Osteoblast (primary cell): ENCODE data around the gene DCUN1D5. TPM values are rescaled to one million over a fixed set of nuclear protein-coding genes. Genes with fewer than 3 reads are reported as not detected.
"Not testable (repeated sequence)": the region's sequence is repeated elsewhere in the genome, so short reads cannot be mapped to it uniquely, and the experiment has no call there.

Experiments used
- DNase-seq: peaks from one replicate; pipeline ENCODE4 v3.0.0; 2011; ENCODE audit warnings: low spot score, mixed read lengths; ENCODE audit not compliant: insufficient read length; ENCODE audit errors: missing footprints
- H2AFZ ChIP-seq: 2 replicates; pipeline ENCODE4 v1.6.0; 2011; ENCODE audit warnings: mild to moderate bottlenecking, low read length
- H3K27ac ChIP-seq: 2 replicates; pipeline ENCODE4 v1.5.1; 2011; ENCODE audit warnings: mild to moderate bottlenecking, low read depth, low read length, moderate library complexity
- H3K27me3 ChIP-seq: 2 replicates; pipeline ENCODE4 v1.6.0; 2012; ENCODE audit warnings: mild to moderate bottlenecking, control low read depth, inconsistent platforms, low read length, moderate library complexity; ENCODE audit not compliant: insufficient read depth
- H3K36me3 ChIP-seq: 2 replicates; pipeline ENCODE4 v1.5.1; 2011; ENCODE audit warnings: mild to moderate bottlenecking, low read length, control low read depth, moderate library complexity; ENCODE audit not compliant: insufficient read depth
- H3K4me1 ChIP-seq: 2 replicates; pipeline ENCODE4 v1.5.1; 2011; ENCODE audit warnings: mild to moderate bottlenecking, low read length, control low read depth, moderate library complexity; ENCODE audit not compliant: insufficient read depth
- H3K4me2 ChIP-seq: 2 replicates; pipeline ENCODE4 v1.6.0; 2011; ENCODE audit warnings: mild to moderate bottlenecking, low read length; ENCODE audit not compliant: insufficient read depth
- H3K4me3 ChIP-seq: fragments of 200-600 bp; sonication (generic); 3 replicates; pipeline ENCODE4 v1.5.1; 2012; ENCODE audit warnings: mild to moderate bottlenecking, low read length, inconsistent platforms; ENCODE audit not compliant: insufficient read depth
- H3K79me2 ChIP-seq: 2 replicates; pipeline ENCODE4 v1.6.0; 2012; ENCODE audit warnings: mild to moderate bottlenecking, low read length, control low read depth, inconsistent platforms; ENCODE audit not compliant: insufficient read depth
- H3K9me3 ChIP-seq: 2 replicates; pipeline ENCODE4 v1.5.1; 2011; ENCODE audit warnings: low read depth, low read length, control low read depth
- H4K20me1 ChIP-seq: 2 replicates; pipeline ENCODE4 v1.6.0; 2012; ENCODE audit warnings: mild to moderate bottlenecking, low read length, control low read depth; ENCODE audit not compliant: insufficient read depth
- CTCF ChIP-seq: IDR thresholded peaks from 2 replicates; pipeline ENCODE4 v1.5.1; 2011; ENCODE audit warnings: mild to moderate bottlenecking, low read depth, low read length, moderate library complexity; ENCODE audit errors: extremely low read depth
- total RNA-seq: library from RNA; depleted of rRNA; stranded (reverse); fragments of >200 nt; gene quantifications from 2 replicates; pipeline ENCODE4 v1.2.3, GENCODE V29; 2012

The DCUN1D5 gene
- total RNA-seq, 1 donor = 60.1 TPM

- no peak overlapping the region for H3K4me3 ChIP-seq
- TF ChIP-seq CTCF = no peak
- no peaks in the 10 kb centered on the region for H3K27me3 ChIP-seq
- H4K20me1 ChIP-seq = no peaks in the 10 kb centered on the region
- H3K36me3 ChIP-seq = no peaks in the 10 kb centered on the region
- no peaks in the 10 kb centered on the region for H3K9me3 ChIP-seq
- no peak overlapping the region for H2AFZ ChIP-seq
- H3K4me2 ChIP-seq = no peak overlapping the region
- no peak for DNase-seq
- no peak overlapping the region for H3K27ac ChIP-seq
- no peaks in the 10 kb centered on the region for H3K79me2 ChIP-seq
- H3K4me1 ChIP-seq = peaks cover 4% of the 10 kb centered on the region
Measured at GRCh38 chr11:103029401-103029800, 62.6 kb downstream of the DCUN1D5 start.

- H2AFZ ChIP-seq, H3K4me3 ChIP-seq, H3K79me2 ChIP-seq, H3K4me2 ChIP-seq, H3K27me3 ChIP-seq, H3K9me3 ChIP-seq, DNase-seq, H3K36me3 ChIP-seq, H3K4me1 ChIP-seq, H4K20me1 ChIP-seq, H3K27ac ChIP-seq: not testable (repeated sequence)
Measured at GRCh38 chr11:103028304-103029020, 63.5 kb downstream of the DCUN1D5 start.

GRCh38 chr11:103024086-103024485, 67.9 kb downstream of the DCUN1D5 start:
- no peaks in the 10 kb centered on the region for H3K36me3 ChIP-seq
- H4K20me1 ChIP-seq = no peaks in the 10 kb centered on the region
- no peak overlapping the region for H3K4me3 ChIP-seq
- no peaks in the 10 kb centered on the region for H3K9me3 ChIP-seq
- no peak for TF ChIP-seq CTCF
- DNase-seq = no peak
- no peaks in the 10 kb centered on the region for H3K27me3 ChIP-seq
- H3K4me1 ChIP-seq = peaks cover 4% of the 10 kb centered on the region
- no peak overlapping the region for H3K4me2 ChIP-seq
- no peak overlapping the region for H2AFZ ChIP-seq
- no peaks in the 10 kb centered on the region for H3K79me2 ChIP-seq
- no peak overlapping the region for H3K27ac ChIP-seq

GRCh38 chr11:103016031-103016430, 75.9 kb downstream of the DCUN1D5 start:
- no peak for TF ChIP-seq CTCF
- H2AFZ ChIP-seq = no peak overlapping the region
- peak; percentile 13 for DNase-seq

More at GRCh38 chr11:103016031-103016430, 75.9 kb downstream of the DCUN1D5 start:
- Histone ChIP-seq H4K20me1 (no peaks in the 10 kb centered on the region), H3K4me1 (no peaks in the 10 kb centered on the region), H3K36me3 (no peaks in the 10 kb centered on the region), H3K27ac (no peak overlapping the region), H3K27me3 (no peaks in the 10 kb centered on the region), H3K9me3 (no peaks in the 10 kb centered on the region), H3K4me3 (no peak overlapping the region), H3K79me2 (no peaks in the 10 kb centered on the region), H3K4me2 (no peak overlapping the region)
